ENCODE data around the gene XXYLT1.

GRCh38 chr3:195154111-195154791, 116.7 kb downstream of the XXYLT1 start:
- TF ChIP-seq CTCF (IDR thresholded peaks at IDR 0.05) (no peak), POLR2A (IDR thresholded peaks at IDR 0.05) (no peak)
